Endodermal cell (in vitro differentiated cells): ENCODE measurements around the gene GRM4. TPM values are rescaled to one million over a fixed set of nuclear protein-coding genes. Genes with fewer than 3 reads are reported as not detected.

Experiments
- DNase-seq: peaks from one replicate; pipeline ENCODE4 v3.0.0-alpha.2; 2017
- H3K27ac ChIP-seq: 2 replicates; pipeline ENCODE4 v1.5.1; 2013; ENCODE audit warnings: mild to moderate bottlenecking, low read depth, low read length, moderate library complexity
- H3K27me3 ChIP-seq: 2 replicates; pipeline ENCODE4 v1.6.1; 2013; ENCODE audit warnings: mild to moderate bottlenecking, low read length, moderate library complexity; ENCODE audit not compliant: insufficient read depth, control insufficient read depth, poor library complexity, severe bottlenecking
- H3K36me3 ChIP-seq: 2 replicates; pipeline ENCODE4 v1.7.0; 2013; ENCODE audit warnings: mild to moderate bottlenecking, low read length, moderate library complexity; ENCODE audit not compliant: control insufficient read depth, insufficient read depth
- H3K4me1 ChIP-seq: one replicate; pipeline ENCODE4 v1.7.0; 2013; ENCODE audit warnings: low read length; ENCODE audit not compliant: control insufficient read depth, insufficient read depth
- H3K4me3 ChIP-seq: 2 replicates; pipeline ENCODE4 v1.5.1; 2013; ENCODE audit warnings: mild to moderate bottlenecking, low read length, moderate library complexity
- H3K9ac ChIP-seq: 2 replicates; pipeline ENCODE4 v1.6.1; 2013; ENCODE audit warnings: mild to moderate bottlenecking, low read length, moderate library complexity; ENCODE audit not compliant: poor library complexity, severe bottlenecking; ENCODE audit errors: extremely low read depth
- H3K9me3 ChIP-seq: 2 replicates; pipeline ENCODE4 v1.6.1; 2013; ENCODE audit warnings: mild to moderate bottlenecking, low read length, moderate library complexity; ENCODE audit not compliant: control insufficient read depth
- H3K27ac Mint-ChIP-seq: 2 replicates; pipeline ENCODE4 v1.8.0; 2020; ENCODE audit warnings: mixed read lengths
- H3K27me3 Mint-ChIP-seq: 2 replicates; pipeline ENCODE4 v1.8.0; 2021; ENCODE audit warnings: mild to moderate bottlenecking, mixed read lengths; ENCODE audit not compliant: insufficient read depth
- H3K36me3 Mint-ChIP-seq: 2 replicates; pipeline ENCODE4 v1.8.0; 2020; ENCODE audit warnings: low read depth, mixed read lengths
- H3K4me1 Mint-ChIP-seq: 2 replicates; pipeline ENCODE4 v1.8.0; 2020; ENCODE audit warnings: mixed read lengths
- H3K4me3 Mint-ChIP-seq: 2 replicates; pipeline ENCODE4 v1.8.0; 2020; ENCODE audit warnings: mild to moderate bottlenecking, moderate library complexity, mixed read lengths
- H3K9me3 Mint-ChIP-seq: 2 replicates; pipeline ENCODE4 v1.8.0; 2020; ENCODE audit warnings: mild to moderate bottlenecking, mixed read lengths
- WGBS, 2 experiments: methylation state at CpG; one replicate each; pipeline versions ENCODE4 v1.1.5 to v1.1.7; 2013; ENCODE audit warnings: missing lambda C conversion rate in 2 of 2, mixed read lengths in 1 of 2; ENCODE audit not compliant: insufficient coverage in 1 of 2, insufficient read length in 1 of 2; 5-methylcytosine and 5-hydroxymethylcytosine counted together
- total RNA-seq, 2 donors: library from RNA; stranded (reverse); fragmentation: NEBNext Ultra II Directional in 1 of 2; extraction: Animal tissue kit (Norgen Biotek cat#: 25700) in 1 of 2; gene quantifications; 2 replicates in 1 of 2; 3 replicates in 1 of 2; pipeline ENCODE4 v1.2.1, GENCODE V29; 2021
- TF ChIP-seq, protein P1 (sequence below): fragments of 200-600 bp; sonication (generic); conservative IDR thresholded peaks from 2 replicates; pipeline ENCODE4 v1.5.0; 2021; ENCODE audit warnings: antibody characterized with exemption, mild to moderate bottlenecking

Gene GRM4
- total RNA-seq, 2 donors from 2014 or later, result 3.1 to 9.1 TPM

- Histone ChIP-seq H3K27me3 (no peaks in the 10 kb centered on the region), H3K27ac (no peak overlapping the region), H3K9ac (no peak overlapping the region), H3K36me3 (no peaks in the 10 kb centered on the region), H3K4me3 (no peak overlapping the region), H3K4me1 (no peaks in the 10 kb centered on the region), H3K9me3 (no peaks in the 10 kb centered on the region)
- Mint-ChIP-seq H3K4me3 (no peak overlapping the region), H3K4me1 (no peaks in the 10 kb centered on the region), H3K27ac (no peak overlapping the region), H3K27me3 (no peaks in the 10 kb centered on the region), H3K36me3 (no peaks in the 10 kb centered on the region), H3K9me3 (no peaks in the 10 kb centered on the region)
- DNase-seq, result no peak
- TF ChIP-seq, protein P1, sequence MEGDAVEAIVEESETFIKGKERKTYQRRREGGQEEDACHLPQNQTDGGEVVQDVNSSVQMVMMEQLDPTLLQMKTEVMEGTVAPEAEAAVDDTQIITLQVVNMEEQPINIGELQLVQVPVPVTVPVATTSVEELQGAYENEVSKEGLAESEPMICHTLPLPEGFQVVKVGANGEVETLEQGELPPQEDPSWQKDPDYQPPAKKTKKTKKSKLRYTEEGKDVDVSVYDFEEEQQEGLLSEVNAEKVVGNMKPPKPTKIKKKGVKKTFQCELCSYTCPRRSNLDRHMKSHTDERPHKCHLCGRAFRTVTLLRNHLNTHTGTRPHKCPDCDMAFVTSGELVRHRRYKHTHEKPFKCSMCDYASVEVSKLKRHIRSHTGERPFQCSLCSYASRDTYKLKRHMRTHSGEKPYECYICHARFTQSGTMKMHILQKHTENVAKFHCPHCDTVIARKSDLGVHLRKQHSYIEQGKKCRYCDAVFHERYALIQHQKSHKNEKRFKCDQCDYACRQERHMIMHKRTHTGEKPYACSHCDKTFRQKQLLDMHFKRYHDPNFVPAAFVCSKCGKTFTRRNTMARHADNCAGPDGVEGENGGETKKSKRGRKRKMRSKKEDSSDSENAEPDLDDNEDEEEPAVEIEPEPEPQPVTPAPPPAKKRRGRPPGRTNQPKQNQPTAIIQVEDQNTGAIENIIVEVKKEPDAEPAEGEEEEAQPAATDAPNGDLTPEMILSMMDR, result no peak
- 58 to 81% methylated on average over 3 of the region's 3 CpGs for WGBS, 2 experiments
These were observed 32.4 kb downstream of the GRM4 start for GRCh38 chr6:34113532-34113931.

- Histone ChIP-seq H3K9me3 (no peaks in the 10 kb centered on the region), H3K27ac (no peak overlapping the region), H3K36me3 (no peaks in the 10 kb centered on the region), H3K4me3 (no peak overlapping the region), H3K27me3 (no peaks in the 10 kb centered on the region), H3K9ac (no peak overlapping the region), H3K4me1 (no peaks in the 10 kb centered on the region)
- H3K4me1 Mint-ChIP-seq, result no peaks in the 10 kb centered on the region
- no peaks in the 10 kb centered on the region for H3K9me3 Mint-ChIP-seq
- no peaks in the 10 kb centered on the region for H3K36me3 Mint-ChIP-seq
- no peak overlapping the region for H3K27ac Mint-ChIP-seq
- 77 to 82% methylated on average over 4 to 5 of the region's 5 CpGs for WGBS, 2 experiments
- no peak for DNase-seq
- TF ChIP-seq, protein P1, result no peak
- H3K4me3 Mint-ChIP-seq, result no peak overlapping the region
- H3K27me3 Mint-ChIP-seq, result no peaks in the 10 kb centered on the region
These were observed 33.8 kb downstream of the GRM4 start for GRCh38 chr6:34112126-34112525.

GRCh38 chr6:34110610-34111009, 35.3 kb downstream of the GRM4 start:
- no peaks in the 10 kb centered on the region for H3K27me3 Mint-ChIP-seq
- Histone ChIP-seq H3K27ac (no peak overlapping the region), H3K36me3 (no peaks in the 10 kb centered on the region), H3K27me3 (no peaks in the 10 kb centered on the region), H3K4me3 (no peak overlapping the region), H3K9ac (no peak overlapping the region), H3K4me1 (no peaks in the 10 kb centered on the region), H3K9me3 (no peaks in the 10 kb centered on the region)
- no peak overlapping the region for H3K4me3 Mint-ChIP-seq
- no peaks in the 10 kb centered on the region for H3K4me1 Mint-ChIP-seq
- no peak overlapping the region for H3K27ac Mint-ChIP-seq
- no peak for DNase-seq
- TF ChIP-seq, protein P1, result no peak
- no peaks in the 10 kb centered on the region for H3K9me3 Mint-ChIP-seq
- WGBS, 2 experiments, result 76 to 83% methylated on average over 4 to 6 of the region's 6 CpGs
- H3K36me3 Mint-ChIP-seq, result no peaks in the 10 kb centered on the region
